Keratinocyte (primary cell): ENCODE results near the gene ARHGEF3.

Experiments used
- CTCF ChIP-seq, 3 experiments: IDR thresholded peaks in 1 of 3; conservative IDR thresholded peaks in 1 of 3; optimal IDR thresholded peaks in 1 of 3; 2 replicates in 2 of 3; 3 replicates in 1 of 3; pipeline versions ENCODE3 to v1.5.1; 2011; ENCODE audit warnings: low read length in 3 of 3, mild to moderate bottlenecking in 3 of 3, moderate library complexity in 2 of 3, control low read depth in 1 of 3, inconsistent platforms in 1 of 3; ENCODE audit not compliant: insufficient read depth in 2 of 3; ENCODE audit errors: extremely low read depth in 1 of 3
- EZH2 ChIP-seq: IDR thresholded peaks from one replicate; pipeline ENCODE4 v1.6.1; 2012; ENCODE audit warnings: inconsistent platforms, mild to moderate bottlenecking, low read length, moderate library complexity

GRCh38 chr3:56796996-56797395 is 4.8 kb downstream of the ARHGEF3 start:
- TF ChIP-seq EZH2 (no peak), CTCF (optimal IDR thresholded peaks at IDR 0.05 in 1 of 3, IDR thresholded peaks at IDR 0.05 in 1 of 3, conservative IDR thresholded peaks at IDR 0.05 in 1 of 3; ENCODE audit: extremely low read depth in 1 of 3, insufficient read depth in 2 of 3, low read length in 3 of 3) (no peak)
